ENCODE data around the gene MMP27. TPM values are rescaled to one million over a fixed set of nuclear protein-coding genes. Genes with fewer than 3 reads are reported as not detected.

Gene MMP27
- total RNA-seq, 1 experiment from 2014 or later: not detected

- Histone ChIP-seq H3K9me2 (ENCODE audit: insufficient read depth) (no peaks in the 10 kb centered on the region), H3K27ac (no peak overlapping the region), H4K20me1 (ENCODE audit: insufficient read depth) (no peaks in the 10 kb centered on the region), H3K79me2 (ENCODE audit: low read depth) (no peaks in the 10 kb centered on the region), H2AFZ (no peak overlapping the region), H3K4me3 (no peak overlapping the region), H3K27me3 (ENCODE audit: insufficient read depth, low read depth) (no peaks in the 10 kb centered on the region), H3F3A (ENCODE audit: insufficient read depth, low read depth) (no peaks in the 10 kb centered on the region), H3K4me1 (replicated peaks; ENCODE audit: insufficient read depth) (no peaks in the 10 kb centered on the region), H3K4me2 (no peak overlapping the region), H3K9me3 (ENCODE audit: insufficient read depth, low read depth) (no peaks in the 10 kb centered on the region), H3K36me3 (ENCODE audit: low read depth) (no peaks in the 10 kb centered on the region)
- intact Hi-C loops (cut with micrococcal nuclease; ENCODE audit: unreplicated experiment): no loop called here
- ChIA-PET POLR2A (ENCODE audit: unreplicated experiment) (no interaction called here), CTCF (interaction anchor here (0.5 kb wide), 1 partner anchor 178 kb away, joined by 4 read pairs; no protein-coding TSS in a partner anchor)
- no peak for DNase-seq
- TF ChIP-seq CTCF (conservative IDR thresholded peaks at IDR 0.05) (no peak), EZH2 (IDR thresholded peaks at IDR 0.05; ENCODE audit: low read depth) (no peak)
- no TSS peak for BruUV-seq (replicated peaks)
Measured at GRCh38 chr11:102685338-102685737, 20.2 kb downstream of the MMP27 start.

GRCh38 chr11:102683277-102683676 lies 22.3 kb downstream of the MMP27 start:
- Histone ChIP-seq H3K27ac (no peak overlapping the region), H3K9me3 (ENCODE audit: insufficient read depth, low read depth) (no peaks in the 10 kb centered on the region), H3K4me2 (no peak overlapping the region), H3K36me3 (ENCODE audit: low read depth) (no peaks in the 10 kb centered on the region), H2AFZ (no peak overlapping the region), H3K4me3 (no peak overlapping the region), H3K4me1 (replicated peaks; ENCODE audit: insufficient read depth) (no peaks in the 10 kb centered on the region), H3K79me2 (ENCODE audit: low read depth) (no peaks in the 10 kb centered on the region), H3F3A (ENCODE audit: insufficient read depth, low read depth) (no peaks in the 10 kb centered on the region), H3K9me2 (ENCODE audit: insufficient read depth) (no peaks in the 10 kb centered on the region), H4K20me1 (ENCODE audit: insufficient read depth) (no peaks in the 10 kb centered on the region), H3K27me3 (ENCODE audit: insufficient read depth, low read depth) (no peaks in the 10 kb centered on the region)
- TF ChIP-seq CTCF (conservative IDR thresholded peaks at IDR 0.05) (no peak), EZH2 (IDR thresholded peaks at IDR 0.05; ENCODE audit: low read depth) (no peak)
- no TSS peak for BruUV-seq (replicated peaks)
- no peak for DNase-seq
- ChIA-PET POLR2A (ENCODE audit: unreplicated experiment) (no interaction called here), CTCF (no interaction called here)
- intact Hi-C loops (cut with micrococcal nuclease; ENCODE audit: unreplicated experiment): no loop called here

- no peaks in the 10 kb centered on the region for H3K9me2 ChIP-seq (ENCODE audit: insufficient read depth)
- BruUV-seq (replicated peaks): no TSS peak
- H3K4me2 ChIP-seq: no peak overlapping the region
- no peak overlapping the region for H3K4me3 ChIP-seq
- no peaks in the 10 kb centered on the region for H4K20me1 ChIP-seq (ENCODE audit: insufficient read depth)
- H3K27me3 ChIP-seq (ENCODE audit: insufficient read depth, low read depth): no peaks in the 10 kb centered on the region
- H3K27ac ChIP-seq: no peak overlapping the region
- no peaks in the 10 kb centered on the region; the same call in 1 of the 2 replicates for H3K9me3 ChIP-seq (ENCODE audit: insufficient read depth, low read depth)
- no peaks in the 10 kb centered on the region for H3K79me2 ChIP-seq (ENCODE audit: low read depth)
- H3K4me1 ChIP-seq (replicated peaks; ENCODE audit: insufficient read depth): no peaks in the 10 kb centered on the region
- ChIA-PET CTCF (no interaction called here), POLR2A (ENCODE audit: unreplicated experiment) (no interaction called here)
- TF ChIP-seq CTCF (conservative IDR thresholded peaks at IDR 0.05) (no peak), EZH2 (IDR thresholded peaks at IDR 0.05; ENCODE audit: low read depth) (no peak)
- intact Hi-C loops (cut with micrococcal nuclease; ENCODE audit: unreplicated experiment): no loop called here
- H3F3A ChIP-seq (ENCODE audit: insufficient read depth, low read depth): no peaks in the 10 kb centered on the region
- H2AFZ ChIP-seq: no peak overlapping the region
- DNase-seq: no peak
- no peaks in the 10 kb centered on the region for H3K36me3 ChIP-seq (ENCODE audit: low read depth)
Measured at GRCh38 chr11:102680945-102681344, 24.6 kb downstream of the MMP27 start.
